HG03520 (cell line): ENCODE data around the gene FTSJ3.
"Not testable (repeated sequence)": the region's sequence is repeated elsewhere in the genome, so short reads cannot be mapped to it uniquely, and the experiment has no call there.

Experiments
- ATAC-seq: cut with Tn5 transposase; IDR thresholded peaks from one replicate; pipeline ENCODE4 v1.9.1; 2021; ENCODE audit warnings: mild to moderate bottlenecking, moderate library complexity; ENCODE audit not compliant: unreplicated experiment

Gene FTSJ3

DNA sequence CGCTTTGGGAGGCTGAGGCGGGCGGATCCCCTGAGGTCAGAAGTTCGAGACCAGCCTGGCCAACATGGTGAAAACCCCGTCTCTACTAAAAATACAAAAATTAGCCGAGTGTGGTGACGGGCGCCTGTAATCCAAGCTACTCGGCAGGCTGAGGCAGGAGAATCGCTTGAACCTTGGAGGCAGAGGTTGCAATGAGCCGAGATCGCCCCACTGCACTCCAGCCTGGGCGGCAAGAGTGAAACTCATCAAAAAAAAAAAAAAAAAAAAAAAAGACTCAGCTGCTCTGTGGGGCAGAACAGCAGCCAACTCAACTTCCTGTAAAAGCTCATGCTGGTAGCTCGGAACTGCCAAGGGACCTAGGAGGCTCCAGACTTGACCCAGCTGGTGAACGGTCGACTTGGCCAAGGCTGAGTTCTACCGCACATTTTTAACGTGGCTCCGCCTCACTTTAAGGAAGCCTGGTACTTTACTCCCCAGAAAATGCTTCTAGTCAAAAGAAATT lies 16.0 kb upstream of the FTSJ3 start:
- not testable (repeated sequence) for ATAC-seq

DNA sequence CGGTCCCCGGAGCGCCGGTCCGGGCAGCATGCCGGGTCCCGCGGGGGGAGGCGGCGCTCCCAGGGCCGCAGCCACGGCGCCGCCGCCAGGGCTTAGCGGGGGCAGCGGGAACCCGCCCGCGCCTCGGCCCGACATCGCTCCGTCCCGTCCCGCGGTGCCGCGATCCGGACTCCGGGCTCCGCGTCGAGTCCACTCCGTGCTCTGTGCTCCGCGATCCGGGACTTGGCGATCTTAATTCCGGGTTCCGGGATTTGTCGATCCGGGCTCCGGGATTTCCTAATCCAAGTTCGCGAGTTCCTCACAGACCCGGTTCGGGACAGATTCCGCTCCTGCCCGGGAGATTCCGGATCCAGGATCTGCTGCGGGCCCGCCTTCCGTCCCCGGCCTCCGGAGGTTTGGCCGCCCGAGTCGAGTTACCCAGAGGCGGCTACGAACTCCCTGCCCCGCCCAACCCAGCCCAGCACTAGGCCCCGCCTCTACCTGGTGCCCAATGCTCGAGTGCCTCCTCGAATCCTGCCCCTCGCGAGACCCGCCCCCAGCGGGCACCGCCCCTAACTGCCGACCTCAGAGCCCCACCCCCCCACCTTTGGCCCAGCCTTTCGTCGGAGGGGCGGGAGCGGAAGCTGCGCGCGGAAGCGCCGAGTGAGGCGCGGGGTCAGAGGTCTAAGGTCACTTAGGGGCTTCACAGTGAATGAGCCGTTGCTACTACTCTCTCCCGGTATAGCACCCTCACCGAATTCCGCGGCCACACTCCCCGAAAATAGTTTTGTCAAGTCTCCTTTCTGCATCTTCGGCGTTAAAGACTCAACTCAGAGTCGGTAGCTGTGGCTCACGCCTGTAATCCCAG lies 15.3 kb upstream of the FTSJ3 start, which contains the start of gene SMARCD2:
SMARCD2 (minus strand) TSS at position 146 of the 847 bp plus-strand sequence; CDS start at position 135, 11 bp downstream.
- peak; percentile 65 for ATAC-seq

DNA sequence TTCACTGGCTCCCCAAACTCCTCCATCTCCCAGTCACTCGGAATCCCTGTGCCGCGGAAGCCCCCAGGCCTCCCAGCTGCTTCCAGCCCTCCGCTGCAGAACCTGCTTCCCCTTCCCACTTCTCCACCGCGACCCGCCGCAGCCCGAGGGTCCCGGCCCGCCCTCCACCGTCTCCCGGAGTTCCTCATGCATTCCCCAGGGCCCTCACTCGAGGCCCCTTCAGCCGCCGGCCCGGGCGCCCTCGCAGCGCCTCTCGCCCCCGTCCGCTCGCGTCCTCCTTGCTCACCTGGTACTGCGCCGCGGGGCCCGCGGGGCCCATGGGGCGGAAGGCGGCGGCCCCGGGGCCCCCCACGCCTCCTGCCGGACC lies 14.7 kb upstream of the FTSJ3 start:
- ATAC-seq, result no peak

GRCh38 chr17:63841350-63842172 lies 14.1 kb upstream of the FTSJ3 start:
- no peak for ATAC-seq

GRCh38 chr17:63840591-63841349 lies 13.3 kb upstream of the FTSJ3 start:
- ATAC-seq, result no peak

- ATAC-seq, result no peak
These were observed 11.2 kb upstream of the FTSJ3 start for GRCh38 chr17:63838631-63839171.

DNA sequence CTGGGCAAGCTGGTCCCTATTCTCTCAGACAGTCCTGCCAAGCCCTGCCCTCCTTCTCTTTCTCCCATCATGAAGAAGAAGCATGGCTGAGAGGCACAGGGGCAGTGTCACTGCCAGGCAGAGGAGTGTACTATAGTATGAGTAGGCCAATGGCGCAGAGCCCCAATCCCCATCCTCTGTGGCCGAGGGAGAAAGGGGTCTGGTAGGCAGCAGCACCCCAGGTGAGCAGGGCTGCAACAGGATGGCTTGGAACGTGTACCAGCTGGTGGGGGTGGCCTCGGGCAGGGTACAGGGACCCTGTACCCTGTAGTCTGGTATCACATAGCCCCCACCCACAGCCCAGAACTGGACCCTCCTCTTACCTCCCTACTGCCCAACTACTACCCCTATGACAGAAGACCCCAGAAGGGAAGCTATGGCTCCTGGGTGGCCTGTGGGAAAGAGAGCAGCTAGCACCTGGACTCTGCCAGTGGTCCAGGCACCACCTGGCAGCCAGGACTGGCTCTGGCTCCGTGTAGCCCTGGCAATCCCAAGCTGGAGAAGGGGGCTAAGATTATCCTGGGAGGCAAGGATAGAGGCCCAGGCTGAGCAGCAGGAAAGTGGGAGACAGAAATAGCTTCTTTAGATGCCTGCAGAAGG lies 10.6 kb upstream of the FTSJ3 start:
- no peak for ATAC-seq

GRCh38 chr17:63837480-63837879 lies 10.0 kb upstream of the FTSJ3 start:
- ATAC-seq, result no peak

DNA sequence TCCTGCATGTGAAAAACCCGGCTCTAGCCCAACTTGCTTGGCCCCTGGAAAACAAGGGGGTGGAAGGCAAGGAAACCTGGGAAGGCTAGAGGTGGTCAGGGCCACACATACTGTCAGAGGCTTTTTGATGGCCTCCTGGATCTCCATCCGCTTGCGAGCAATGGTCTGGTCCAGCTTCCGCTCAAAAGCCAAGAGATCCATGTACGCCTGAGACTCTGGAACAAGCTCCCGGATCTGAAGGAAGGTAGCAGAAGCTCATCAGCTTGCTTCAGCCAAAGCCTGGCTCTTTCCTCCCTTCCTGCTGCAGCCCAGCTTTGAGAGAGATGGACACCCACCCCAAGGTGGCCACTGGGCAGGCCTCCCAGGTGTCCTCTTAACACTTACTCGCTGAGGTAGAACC lies 9.3 kb upstream of the FTSJ3 start:
- no peak for ATAC-seq

DNA sequence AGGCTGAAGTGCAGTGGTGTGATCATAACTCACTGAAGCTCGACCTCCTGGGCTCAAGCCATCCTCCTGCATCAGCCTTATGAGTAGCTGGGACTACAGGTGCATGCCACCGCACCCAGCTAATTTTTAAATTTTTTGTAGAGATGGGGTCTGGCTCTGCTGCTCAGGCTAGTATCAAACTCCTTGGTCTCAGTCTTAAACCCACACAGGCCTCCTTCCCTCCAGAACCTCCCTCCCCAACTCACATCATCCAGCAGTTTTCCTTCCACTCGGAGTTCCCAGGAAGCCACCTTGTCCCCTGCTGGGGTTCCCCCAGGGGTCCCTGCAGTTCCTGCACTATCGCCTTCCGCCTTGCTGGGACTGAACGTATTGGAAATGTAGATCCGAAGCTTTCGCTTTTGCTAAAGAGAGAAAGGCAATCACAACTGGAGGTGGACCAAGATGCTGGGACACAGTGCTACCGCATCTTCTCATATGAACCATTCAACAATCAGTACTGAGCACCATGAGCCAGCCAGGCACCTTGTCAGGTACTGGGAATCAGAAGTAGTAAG lies 7.8 kb upstream of the FTSJ3 start:
- ATAC-seq, result no peak

DNA sequence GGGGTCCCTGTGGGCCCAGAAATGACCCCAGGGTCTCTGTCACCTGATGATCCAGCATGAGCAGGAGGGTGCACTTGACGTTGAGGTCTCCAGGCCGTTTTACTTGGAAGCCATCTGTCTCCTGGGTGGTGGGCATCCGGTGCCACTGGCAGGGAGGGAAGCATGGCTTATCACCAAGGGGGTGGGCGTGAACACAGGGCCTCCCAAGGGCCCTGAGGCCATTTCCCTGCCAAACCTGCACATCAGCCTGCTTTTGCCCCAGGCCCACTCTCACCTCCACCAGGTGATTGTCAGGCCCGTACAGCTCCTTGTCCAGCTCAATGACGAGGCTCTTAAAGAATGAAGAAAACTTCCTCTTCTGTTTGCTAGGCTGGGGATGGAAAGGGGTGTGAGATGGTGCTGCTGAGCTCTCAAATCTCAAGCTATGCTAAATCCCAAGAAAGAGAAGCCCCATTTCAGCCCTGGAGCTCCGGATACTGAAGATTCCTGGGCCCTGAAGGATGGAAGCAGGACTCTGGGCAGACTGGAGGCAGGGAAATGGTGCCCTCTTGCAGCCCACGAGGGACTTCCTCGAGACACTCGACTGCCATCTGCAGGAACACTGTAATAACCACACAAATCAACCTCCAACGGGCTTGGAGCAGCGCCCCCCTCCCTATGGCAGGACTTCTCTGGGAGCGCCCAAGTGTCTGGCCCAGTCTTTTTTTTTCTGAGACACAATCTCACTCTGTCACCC lies 7.1 kb upstream of the FTSJ3 start:
- peak; percentile 49 for ATAC-seq

DNA sequence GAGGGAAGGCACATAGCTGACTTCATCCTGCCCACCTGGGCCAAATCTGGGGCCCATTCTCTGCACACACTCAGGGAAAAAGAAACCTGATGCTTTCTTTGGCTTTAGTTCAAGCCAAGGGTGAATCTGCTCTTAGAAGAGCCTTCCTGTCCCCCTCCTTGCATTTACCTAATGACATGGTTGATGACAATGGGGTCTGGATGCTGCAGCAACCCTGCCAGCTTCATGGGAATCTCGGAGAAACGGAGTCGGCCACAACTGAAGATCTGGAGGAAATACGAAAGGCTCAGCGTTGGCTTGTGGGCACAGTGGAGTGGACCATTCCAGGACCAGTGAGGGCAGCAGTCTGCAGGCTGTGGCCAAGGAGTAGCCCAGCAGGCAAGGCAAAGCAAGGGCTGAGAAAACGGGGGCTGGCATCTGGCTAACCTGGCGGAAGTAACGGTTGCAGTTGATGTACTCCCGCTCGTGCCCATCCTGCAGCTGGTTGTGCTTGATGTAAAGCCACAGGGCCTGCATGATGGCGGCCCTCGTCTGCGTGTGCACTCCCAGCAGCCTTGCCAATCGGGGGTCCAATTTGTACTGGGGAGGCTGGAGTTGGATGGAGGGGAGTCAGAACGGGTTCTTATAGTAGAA lies 6.4 kb upstream of the FTSJ3 start:
- no peak for ATAC-seq

- no peak for ATAC-seq
These were observed 5.7 kb upstream of the FTSJ3 start for GRCh38 chr17:63833026-63833740.

GRCh38 chr17:63832455-63832854 lies 5.0 kb upstream of the FTSJ3 start:
- no peak for ATAC-seq

- ATAC-seq, result no peak
These were observed 4.6 kb upstream of the FTSJ3 start for GRCh38 chr17:63832014-63832413.

GRCh38 chr17:63831505-63831904 lies 4.0 kb upstream of the FTSJ3 start:
- no peak for ATAC-seq

DNA sequence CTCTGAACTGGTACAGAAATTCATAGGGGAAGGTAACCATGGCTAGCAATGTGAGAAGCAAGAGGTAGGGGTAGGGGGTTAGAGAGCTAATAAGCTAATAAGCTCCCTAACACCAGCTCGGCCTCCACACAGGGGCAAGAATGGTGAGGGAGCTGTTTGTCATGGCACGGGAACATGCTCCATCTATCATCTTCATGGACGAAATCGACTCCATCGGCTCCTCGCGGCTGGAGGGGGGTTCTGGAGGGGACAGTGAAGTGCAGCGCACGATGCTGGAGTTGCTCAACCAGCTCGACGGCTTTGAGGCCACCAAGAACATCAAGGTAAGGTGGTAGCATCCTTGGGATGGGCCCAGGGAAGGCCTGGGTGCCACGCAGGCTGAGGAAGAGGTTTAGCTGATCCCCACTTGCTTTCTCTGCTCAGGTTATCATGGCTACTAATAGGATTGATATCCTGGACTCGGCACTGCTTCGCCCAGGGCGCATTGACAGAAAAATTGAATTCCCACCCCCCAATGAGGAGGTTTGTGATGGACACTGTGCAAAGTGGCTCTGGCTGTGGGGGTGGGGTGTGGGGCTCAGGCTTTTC lies 3.5 kb upstream of the FTSJ3 start:
- ATAC-seq, result no peak

- no peak for ATAC-seq
These were observed 2.8 kb upstream of the FTSJ3 start for GRCh38 chr17:63830278-63830677.
